K562 (cell line): Measurements from ENCODE around the gene ARL8A. TPM values are rescaled to one million over a fixed set of nuclear protein-coding genes. Genes with fewer than 3 reads are reported as not detected.

Experiments
- CHAMP1 ChIP-seq: fragments of 450-650 bp; IDR thresholded peaks from 2 replicates; pipeline ENCODE4 v1.6.1; 2016; ENCODE audit warnings: mild to moderate bottlenecking
- KAT2B ChIP-seq: IDR thresholded peaks from one replicate; pipeline ENCODE4 v1.6.1; 2012; ENCODE audit warnings: low read depth, mild to moderate bottlenecking, control low read depth, inconsistent platforms, low read length, moderate library complexity
- KDM2B ChIP-seq: fragments of 250-450 bp; sonication (Bioruptor Pico); IDR thresholded peaks from 2 replicates; pipeline ENCODE4 v1.8.0; 2021; ENCODE audit warnings: mild to moderate bottlenecking, moderate library complexity
- MAX ChIP-seq: sonication (generic); formaldehyde crosslinking; IDR thresholded peaks from 2 replicates; pipeline ENCODE4 v1.9.0; 2022; ENCODE audit warnings: mild to moderate bottlenecking, missing genetic modification reagents
- NR0B1 ChIP-seq: fragments of 450-650 bp; IDR thresholded peaks from one replicate; pipeline ENCODE4 v1.6.1; 2018; ENCODE audit warnings: mild to moderate bottlenecking, moderate library complexity; ENCODE audit not compliant: partially characterized antibody
- NR2F6 ChIP-seq: fragments of 450-650 bp; formaldehyde crosslinking; IDR thresholded peaks from 2 replicates; pipeline ENCODE4 v1.4.0; 2020; ENCODE audit warnings: mild to moderate bottlenecking
- RNF219 ChIP-seq: fragments of 250-450 bp; sonication (Bioruptor Pico); IDR thresholded peaks from 2 replicates; pipeline ENCODE4 v1.5.0; 2022; ENCODE audit warnings: mild to moderate bottlenecking
- SAFB ChIP-seq: fragments of 200-400 bp; formaldehyde crosslinking; IDR thresholded peaks from 2 replicates; pipeline ENCODE4 v1.6.1; 2017; ENCODE audit warnings: low read depth, low read length, borderline replicate concordance
- SMAD1 ChIP-seq: fragments of 150-350 bp; IDR thresholded peaks from 2 replicates; pipeline ENCODE4 v1.6.1; 2014; ENCODE audit warnings: low read length, low read depth; ENCODE audit not compliant: partially characterized antibody
- SMARCE1 ChIP-seq: fragments of 450-650 bp; IDR thresholded peaks from 2 replicates; pipeline ENCODE4 v1.7.1; 2016; ENCODE audit warnings: mild to moderate bottlenecking
- TEAD2 ChIP-seq: fragments of 450-650 bp; IDR thresholded peaks from 2 replicates; pipeline ENCODE4 v1.6.1; 2016; ENCODE audit warnings: missing genetic modification characterization, control low read depth, missing compliant biosample characterization
- ZNF140 ChIP-seq: fragments of 250-450 bp; sonication (Bioruptor Pico); IDR thresholded peaks from 2 replicates; pipeline ENCODE4 v1.8.0; 2021; ENCODE audit warnings: moderate library complexity, mild to moderate bottlenecking, inconsistent platforms
- ZNF280A ChIP-seq: fragments of 450-650 bp; IDR thresholded peaks from 2 replicates; pipeline ENCODE4 v1.6.1; 2018; ENCODE audit warnings: mild to moderate bottlenecking, low read depth; ENCODE audit not compliant: partially characterized antibody
- ZNF384 ChIP-seq: IDR thresholded peaks from 2 replicates; pipeline ENCODE4 v1.6.1; 2012; ENCODE audit warnings: low read depth, low read length, improper control_type of control experiment
- ZZZ3 ChIP-seq: fragments of 450-650 bp; IDR thresholded peaks from 2 replicates; pipeline ENCODE4 v1.6.1; 2016; ENCODE audit warnings: antibody characterized with exemption, mild to moderate bottlenecking, moderate library complexity
- polyA plus RNA-seq, 8 experiments: library from polyadenylated mRNA; depleted of rRNA in 4 of 8; stranded (reverse) in 5 of 8; unstranded in 3 of 8; fragments of >200 nt; fragmentation: Nextera tagmentation in 2 of 8; fragmentation: Illumina TruSeq in 1 of 8; extraction: Ambion mirVana in 2 of 8; extraction: Trizol in 1 of 8; gene quantifications; 2 replicates each; pipeline versions ENCODE4 v1.2.1 to v1.2.3, GENCODE V29; 2011 to 2014; ENCODE audit warnings: inconsistent platforms in 1 of 8, missing spikeins in 1 of 8
- total RNA-seq, 7 experiments: library from RNA; depleted of rRNA in 6 of 7; stranded (reverse); fragments of >200 nt in 6 of 7; fragmentation: Illumina TruSeq in 2 of 7; extraction: Trizol in 2 of 7; gene quantifications; 2 replicates each; pipeline versions ENCODE4 v1.2.1 to v1.2.3, GENCODE V29; 2011 to 2021; ENCODE audit warnings: low replicate concordance in 1 of 7
- TF ChIP-seq, protein P1 (sequence below): sonication (generic); formaldehyde crosslinking; IDR thresholded peaks from 2 replicates; pipeline ENCODE4 v1.5.0; 2020; ENCODE audit warnings: missing genetic modification reagents
- TF ChIP-seq, protein P2 (sequence below): fragments of 450-650 bp; IDR thresholded peaks from 2 replicates; pipeline ENCODE4 v1.6.1; 2017; ENCODE audit warnings: antibody characterized with exemption

Gene ARL8A
- total and polyA plus RNA-seq, 9 of the 15 experiments (the other 6 are each of a cell fraction or from before 2014, with no cell fraction given) = 0.17 to 27.3 (median 15.6) TPM

DNA sequence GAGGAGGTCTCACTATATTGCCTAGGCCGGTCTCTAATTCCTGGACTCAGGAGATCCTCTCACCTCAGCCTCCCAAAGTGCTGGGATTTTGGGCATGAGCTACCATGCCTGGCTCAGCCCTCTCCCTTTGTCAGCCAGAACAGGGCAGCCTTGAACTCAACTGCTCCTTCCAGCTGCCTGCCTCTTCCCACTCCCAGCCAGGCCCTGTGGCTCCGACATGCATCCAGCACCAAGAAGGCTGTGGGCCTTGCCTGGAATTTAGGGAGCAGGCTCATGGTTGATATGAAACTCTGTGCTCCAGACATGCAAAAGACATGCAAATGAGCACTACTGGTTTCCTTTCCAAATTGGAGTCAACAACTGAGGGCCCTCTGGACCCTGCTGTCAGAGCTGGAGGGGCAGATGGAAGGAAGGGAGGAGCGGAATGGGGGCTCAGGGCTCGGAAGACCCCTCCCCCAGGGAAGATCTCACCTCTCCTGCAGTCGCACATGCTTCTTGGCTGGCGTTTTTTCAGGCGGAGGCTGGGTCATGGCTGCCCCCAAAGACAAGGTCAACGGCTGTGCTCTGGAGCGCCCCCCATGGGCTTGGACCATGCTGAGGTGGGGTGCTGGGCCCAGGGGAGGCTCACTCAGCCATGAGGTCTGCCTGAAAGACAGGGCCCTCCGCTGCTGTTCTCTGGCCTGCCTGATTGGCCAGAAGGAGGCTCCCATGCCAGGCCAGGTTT is 14.4 kb upstream of the ARL8A start (continued):
- TF ChIP-seq KAT2B (no peak), SMAD1 (no peak), SMARCE1 (peak; percentile 67; the same call in 1 of the 2 replicates), ZZZ3 (no peak), NR0B1 (no peak), ZNF280A (no peak), KDM2B (CRISPR knock-in tag) (no peak), MAX (peak; percentile 98), NR2F6 (CRISPR knock-in tag) (no peak), ZNF140 (no peak), CHAMP1 (no peak), SAFB (no peak), TEAD2 (no peak; the same call in 1 of the 2 replicates), RNF219 (no peak), ZNF384 (peak; percentile 72; the same call in 1 of the 2 replicates)
- TF ChIP-seq, protein P1, sequence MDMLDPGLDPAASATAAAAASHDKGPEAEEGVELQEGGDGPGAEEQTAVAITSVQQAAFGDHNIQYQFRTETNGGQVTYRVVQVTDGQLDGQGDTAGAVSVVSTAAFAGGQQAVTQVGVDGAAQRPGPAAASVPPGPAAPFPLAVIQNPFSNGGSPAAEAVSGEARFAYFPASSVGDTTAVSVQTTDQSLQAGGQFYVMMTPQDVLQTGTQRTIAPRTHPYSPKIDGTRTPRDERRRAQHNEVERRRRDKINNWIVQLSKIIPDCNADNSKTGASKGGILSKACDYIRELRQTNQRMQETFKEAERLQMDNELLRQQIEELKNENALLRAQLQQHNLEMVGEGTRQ (CRISPR knock-in tag) = no peak
- TF ChIP-seq, protein P2, sequence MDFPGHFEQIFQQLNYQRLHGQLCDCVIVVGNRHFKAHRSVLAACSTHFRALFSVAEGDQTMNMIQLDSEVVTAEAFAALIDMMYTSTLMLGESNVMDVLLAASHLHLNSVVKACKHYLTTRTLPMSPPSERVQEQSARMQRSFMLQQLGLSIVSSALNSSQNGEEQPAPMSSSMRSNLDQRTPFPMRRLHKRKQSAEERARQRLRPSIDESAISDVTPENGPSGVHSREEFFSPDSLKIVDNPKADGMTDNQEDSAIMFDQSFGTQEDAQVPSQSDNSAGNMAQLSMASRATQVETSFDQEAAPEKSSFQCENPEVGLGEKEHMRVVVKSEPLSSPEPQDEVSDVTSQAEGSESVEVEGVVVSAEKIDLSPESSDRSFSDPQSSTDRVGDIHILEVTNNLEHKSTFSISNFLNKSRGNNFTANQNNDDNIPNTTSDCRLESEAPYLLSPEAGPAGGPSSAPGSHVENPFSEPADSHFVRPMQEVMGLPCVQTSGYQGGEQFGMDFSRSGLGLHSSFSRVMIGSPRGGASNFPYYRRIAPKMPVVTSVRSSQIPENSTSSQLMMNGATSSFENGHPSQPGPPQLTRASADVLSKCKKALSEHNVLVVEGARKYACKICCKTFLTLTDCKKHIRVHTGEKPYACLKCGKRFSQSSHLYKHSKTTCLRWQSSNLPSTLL = no peak
